Globus pallidus (tissue), 1 donor: ENCODE data around the gene CLDN16.

Experiments used
- DNase-seq: peaks from one replicate; pipeline ENCODE4 v3.0.0-alpha.2; 2015; ENCODE audit warnings: low spot score

The CLDN16 gene

DNA sequence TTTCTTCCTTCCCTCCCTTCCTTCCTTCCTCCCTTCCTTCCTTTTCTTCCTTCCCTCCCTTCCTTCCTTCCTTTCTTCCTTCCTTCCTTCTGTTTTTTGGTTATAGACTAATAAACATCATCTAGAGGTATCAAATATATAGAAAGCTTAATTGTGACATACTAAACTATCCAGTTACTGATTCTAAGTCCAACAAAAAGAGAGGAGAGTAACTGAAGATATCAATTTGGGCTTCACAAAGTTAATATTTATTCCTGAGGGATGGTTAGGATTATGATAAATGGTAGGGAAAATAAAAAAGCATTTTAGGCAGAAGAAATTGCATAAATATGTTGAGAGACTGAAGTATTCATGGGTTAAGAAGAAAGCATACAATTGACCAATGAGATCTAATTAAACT, 7.8 kb upstream of the CLDN16 start:
- no peak for DNase-seq

DNA sequence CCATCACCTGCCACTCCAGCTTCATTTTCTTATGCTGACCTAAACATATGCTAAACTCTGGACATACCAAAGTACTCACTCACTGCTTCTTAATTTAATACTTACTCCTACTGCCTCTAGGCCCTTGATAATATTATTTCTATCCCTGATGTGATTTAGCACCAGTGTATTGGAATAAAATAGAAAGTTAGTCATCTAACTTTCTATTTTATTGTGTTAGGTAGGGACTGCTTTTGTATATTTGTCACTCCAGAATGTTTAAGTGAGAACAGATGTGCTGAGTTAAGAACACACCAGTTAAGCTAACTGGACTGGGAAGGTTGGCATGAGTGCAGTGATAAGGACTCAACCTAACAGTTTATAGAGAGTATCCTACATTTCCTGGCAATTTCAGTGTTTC, 6.5 kb upstream of the CLDN16 start:
- DNase-seq, result no peak

DNA sequence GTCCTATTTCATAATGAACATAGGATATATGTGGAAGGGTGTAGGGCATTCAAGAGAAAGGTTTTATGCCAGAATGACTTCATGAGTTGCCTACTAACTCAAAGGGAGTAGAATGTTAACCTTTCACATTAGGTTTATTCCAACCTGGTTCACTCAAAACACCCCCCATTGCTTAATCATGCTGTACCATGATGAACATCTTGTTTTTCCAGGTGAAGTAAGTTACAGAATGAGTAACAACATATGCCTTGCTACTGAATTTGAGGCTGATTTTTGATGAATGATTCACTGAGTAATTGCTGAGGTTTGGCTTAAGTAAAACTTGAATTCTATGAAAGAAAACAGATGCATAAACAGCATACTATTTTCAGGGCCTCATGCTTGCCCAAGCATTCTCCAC, 5.9 kb upstream of the CLDN16 start:
- DNase-seq, result no peak

DNA sequence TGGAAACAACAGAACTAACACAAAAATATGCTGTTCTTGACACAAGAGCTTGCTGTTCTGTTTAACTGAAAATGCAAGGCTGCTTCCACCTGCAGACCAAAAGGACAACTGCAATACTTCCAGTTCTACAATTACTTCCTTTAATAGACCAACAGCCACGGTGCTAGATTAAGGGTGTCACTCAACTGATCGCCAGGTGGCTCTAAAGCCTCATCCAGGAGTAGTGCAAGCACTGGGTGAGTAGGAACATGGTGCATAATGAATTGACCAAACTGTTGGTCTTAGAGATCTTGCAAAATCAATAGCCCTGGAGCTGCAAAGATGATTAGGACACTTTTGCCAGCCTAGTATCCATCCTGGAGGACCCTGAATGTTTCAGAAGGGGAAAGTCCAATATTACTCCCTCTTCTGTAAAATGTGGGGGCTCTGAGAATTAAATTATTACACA, 3.6 kb upstream of the CLDN16 start:
- DNase-seq, result peak; percentile 12

DNA sequence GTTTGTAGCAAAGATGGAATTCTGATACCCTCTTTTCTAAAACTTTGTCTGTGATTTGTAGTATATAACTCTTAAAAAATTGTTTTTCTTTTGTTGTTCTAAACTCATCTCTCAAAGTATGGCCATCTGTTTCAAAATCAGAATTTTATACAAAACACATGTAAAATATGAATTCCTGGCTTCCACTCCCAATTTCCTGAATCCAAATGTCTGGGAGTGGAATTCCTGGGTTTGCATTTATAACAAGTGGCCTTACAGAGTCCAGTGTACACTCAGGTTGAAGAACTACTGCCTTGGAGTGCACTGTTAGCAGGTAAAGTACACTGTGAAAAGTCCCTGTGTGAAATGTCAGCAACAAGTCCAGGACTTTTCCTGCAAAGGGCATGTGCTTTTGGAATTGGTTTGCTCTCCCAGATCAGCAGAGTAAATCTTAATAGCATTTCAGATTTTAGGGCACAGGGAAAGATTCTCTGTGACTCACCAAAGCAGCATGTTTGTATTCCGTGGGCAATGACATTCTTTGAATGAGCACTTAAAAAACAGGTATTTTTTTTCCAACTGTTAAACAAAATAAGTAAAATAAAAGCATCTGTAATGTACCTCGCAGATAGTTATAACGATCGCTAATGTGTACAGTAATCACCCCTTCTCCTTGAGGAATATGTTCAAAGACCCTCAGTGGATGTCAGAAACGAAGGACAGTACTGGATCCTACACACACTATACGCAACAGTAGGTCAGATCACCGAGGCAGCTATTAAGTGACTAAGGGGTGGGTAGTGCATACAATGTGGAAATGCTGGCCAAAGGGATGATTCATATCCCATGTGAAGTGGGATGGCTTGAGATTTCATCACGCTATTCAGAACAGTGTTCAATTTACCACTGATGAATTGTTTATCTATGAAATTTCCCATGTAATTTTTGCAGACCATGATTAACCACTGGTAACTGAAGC, 2.0 kb upstream of the CLDN16 start:
- no peak for DNase-seq

DNA sequence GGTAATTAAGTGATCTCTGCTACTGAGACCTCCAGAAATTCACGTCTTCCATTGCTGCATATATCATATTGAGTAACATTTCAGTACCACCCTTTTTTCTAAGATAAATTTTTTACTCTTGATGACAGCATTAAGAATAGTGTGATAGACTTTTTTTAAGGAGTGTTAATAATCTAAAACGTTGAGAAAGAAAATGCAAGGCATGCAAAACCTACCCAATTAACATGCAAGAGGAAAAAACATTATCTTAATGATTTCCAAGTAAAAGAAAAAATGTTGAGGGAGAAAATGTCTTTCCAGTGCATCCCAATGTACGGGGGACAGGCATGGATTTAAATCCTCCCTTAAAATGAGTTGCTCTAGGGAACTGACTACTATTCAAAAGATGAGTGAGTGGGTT, 740 bp downstream of the CLDN16 start:
- no peak for DNase-seq

DNA sequence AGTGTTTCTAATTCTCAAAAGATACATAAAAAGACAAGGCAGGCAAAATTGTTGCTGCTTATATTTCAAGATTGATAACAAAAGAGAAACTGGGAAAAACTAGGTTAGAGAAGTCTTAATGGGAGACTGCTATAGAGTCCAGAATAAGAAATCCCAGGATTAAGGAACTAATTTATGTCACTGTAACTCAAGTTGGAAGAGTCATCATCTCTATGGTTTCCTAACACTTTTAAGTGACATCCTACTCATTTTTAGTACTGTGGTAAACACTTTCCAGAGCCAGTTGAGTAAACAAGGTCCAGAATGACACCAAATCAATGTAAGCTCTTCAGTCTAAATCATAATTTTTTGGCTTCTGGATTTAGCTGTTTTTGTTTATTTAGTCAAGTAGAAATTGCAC, 8.0 kb downstream of the CLDN16 start:
- DNase-seq, result no peak

DNA sequence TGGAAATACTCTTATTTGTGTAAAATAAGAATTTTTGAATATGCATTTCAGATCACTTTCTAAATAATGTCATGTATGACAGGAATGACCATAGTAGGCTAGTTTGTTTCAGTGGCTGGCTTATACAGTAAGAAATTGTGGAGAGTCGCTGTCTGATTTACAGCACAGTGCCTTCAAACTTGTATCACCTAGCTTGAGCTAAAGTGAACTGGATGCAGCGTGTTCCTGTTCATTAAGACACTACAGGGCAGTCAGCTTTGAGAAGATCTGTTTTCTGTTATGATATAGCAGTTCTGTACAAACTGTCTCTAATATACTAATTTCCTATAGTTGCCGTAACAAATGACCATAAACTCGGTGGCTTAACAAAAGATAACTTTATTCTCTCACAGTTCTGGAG, 9.9 kb downstream of the CLDN16 start:
- no peak for DNase-seq

DNA sequence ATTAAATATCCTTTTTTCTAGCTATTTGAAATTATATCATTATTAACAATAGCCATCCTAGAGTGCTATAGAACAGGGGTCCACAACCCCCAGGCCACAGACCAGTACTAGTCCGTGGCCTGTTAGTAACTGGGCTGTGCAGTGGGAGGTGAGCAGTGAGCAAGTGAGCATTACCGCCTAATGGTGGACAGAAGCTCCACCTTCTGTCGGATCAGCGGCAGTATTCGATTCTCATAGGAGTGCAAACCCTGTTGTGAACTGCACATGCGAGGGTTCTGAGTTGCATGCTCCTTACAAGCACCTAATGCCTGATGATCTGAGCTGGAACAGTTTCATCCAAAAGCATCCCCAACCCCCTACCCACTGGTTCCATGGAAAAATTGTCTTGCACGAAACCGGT, 11.7 kb downstream of the CLDN16 start:
- DNase-seq, result no peak

DNA sequence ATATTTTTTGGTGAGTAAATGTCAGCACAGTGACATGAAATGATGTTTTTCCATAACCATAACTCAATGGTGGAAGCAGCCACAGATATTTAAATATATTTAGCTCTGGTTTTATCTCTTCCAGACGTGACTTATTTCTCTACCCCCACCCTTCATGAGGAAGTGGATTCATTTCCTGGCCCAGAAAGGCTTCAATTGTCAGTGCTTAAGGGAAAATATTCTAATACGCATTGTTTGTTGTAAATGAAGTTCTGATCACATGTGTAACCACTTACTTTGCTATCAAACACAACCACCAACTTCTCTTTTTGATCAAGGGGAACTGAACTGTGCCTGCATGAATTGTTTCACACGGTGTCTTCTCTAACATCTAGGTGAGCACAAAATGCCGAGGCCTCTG, 14.0 kb downstream of the CLDN16 start:
- no peak for DNase-seq

DNA sequence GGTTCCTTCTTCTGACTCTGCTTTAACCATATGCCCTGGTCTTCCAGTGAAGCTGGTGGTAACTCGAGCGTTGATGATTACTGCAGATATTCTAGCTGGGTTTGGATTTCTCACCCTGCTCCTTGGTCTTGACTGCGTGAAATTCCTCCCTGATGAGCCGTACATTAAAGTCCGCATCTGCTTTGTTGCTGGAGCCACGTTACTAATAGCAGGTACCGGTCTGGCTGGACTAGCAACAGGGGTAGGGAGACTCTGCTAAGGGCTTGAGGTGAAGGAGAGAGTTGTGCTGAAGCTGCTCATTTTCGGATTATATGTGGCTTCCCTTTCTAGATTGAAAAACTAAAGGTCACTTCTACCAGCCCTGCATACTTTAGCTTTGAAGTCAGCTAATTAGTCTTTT, 16.8 kb downstream of the CLDN16 start:
- no peak for DNase-seq

DNA sequence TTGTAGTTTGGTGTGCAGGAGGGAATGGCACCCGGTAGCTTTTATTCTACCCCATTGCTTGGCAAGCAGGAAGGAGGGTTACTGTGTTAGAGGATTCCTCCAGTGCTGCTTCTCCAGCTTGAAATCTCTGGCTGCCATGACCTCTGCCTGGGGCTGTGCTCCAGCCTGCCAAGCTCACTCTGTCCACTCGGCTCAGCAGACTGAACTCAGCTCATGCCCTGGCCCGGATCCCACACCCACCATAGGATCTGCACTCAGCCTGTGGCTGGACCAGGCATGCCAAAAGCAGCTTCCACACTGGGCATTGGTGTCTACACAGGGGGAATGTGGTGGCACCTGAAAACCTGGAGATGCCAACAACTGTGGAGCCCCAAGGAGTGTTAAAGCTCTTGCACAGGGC, 26.3 kb downstream of the CLDN16 start:
- DNase-seq, result no peak

DNA sequence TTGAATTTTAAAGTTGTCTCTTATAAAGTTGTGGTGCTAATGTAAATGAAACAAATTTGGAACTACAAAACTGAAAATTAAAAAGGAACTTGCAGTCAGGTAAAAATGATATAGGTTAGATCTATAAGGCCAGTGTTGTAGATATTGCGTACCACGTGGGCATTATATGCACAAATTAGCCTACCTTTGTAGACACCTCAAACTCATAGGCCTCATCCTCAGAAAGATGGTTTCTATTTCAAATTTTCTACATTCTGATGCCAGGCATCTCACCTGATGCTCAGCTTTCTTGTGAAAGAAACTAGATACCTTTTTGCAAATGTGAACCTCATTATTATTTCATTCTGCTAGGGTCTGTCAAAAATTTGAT, 36.1 kb downstream of the CLDN16 start:
- DNase-seq, result no peak

DNA sequence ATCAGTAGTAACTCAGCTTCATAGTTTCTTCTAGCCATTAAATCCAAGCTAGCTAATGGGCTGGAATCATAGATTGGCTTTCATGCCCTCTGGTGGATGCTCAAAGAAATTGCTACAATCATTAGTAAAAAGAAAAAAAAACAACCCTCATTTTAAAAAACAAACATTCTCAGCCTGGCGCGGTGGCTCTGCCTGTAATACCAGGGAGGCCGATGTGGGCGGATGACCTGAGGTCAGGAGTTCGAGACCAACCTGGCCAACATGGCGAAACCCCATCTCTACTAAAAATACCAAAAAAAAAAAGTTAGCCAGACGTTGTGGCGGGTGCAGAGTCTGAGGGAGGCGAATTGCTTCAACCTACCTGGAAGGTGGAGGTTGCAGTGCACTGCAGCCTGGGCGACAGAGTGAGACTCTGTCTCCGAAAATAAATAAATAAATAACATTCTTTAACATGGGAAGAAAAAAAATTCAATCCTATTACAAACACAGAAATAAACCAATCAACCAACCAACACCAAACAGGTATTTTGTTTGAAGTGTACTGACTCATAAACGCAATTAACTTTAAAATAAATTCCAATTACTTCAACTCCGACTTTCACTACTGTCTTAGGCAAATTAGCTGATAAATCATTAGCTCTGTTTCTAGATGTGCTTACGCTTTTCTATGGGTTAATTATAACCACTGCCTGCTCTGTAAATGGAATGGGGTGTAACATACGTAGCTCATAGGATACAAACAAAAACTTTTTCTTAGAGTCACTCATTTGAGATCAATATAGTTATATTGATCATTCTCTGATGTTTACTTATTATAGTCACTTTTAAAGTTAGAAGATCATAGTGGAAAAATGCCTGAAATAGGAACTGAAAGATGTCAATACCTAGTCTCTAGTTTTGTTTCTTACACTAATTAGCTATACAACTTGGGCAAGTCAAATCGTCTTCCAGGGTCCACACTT, 36.8 kb downstream of the CLDN16 start:
- DNase-seq, result peak; percentile 63

DNA sequence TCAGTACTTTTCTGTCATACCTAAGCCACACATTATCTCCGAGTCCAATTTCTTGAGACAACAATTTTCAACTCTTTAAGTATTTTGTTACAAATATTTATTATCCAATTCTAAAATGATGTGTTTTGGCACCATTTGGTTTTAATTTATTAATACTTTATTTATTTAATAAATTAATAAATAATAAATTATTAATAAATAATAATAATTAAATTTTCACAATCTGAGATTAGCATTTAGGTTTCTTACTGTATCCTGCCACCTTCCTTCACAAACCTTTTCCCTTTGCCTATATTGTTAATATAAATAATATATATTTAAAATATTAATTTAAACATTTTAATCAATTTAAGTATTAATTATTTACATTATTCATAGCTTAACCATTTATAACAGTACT, 37.9 kb downstream of the CLDN16 start:
- DNase-seq, result no peak

DNA sequence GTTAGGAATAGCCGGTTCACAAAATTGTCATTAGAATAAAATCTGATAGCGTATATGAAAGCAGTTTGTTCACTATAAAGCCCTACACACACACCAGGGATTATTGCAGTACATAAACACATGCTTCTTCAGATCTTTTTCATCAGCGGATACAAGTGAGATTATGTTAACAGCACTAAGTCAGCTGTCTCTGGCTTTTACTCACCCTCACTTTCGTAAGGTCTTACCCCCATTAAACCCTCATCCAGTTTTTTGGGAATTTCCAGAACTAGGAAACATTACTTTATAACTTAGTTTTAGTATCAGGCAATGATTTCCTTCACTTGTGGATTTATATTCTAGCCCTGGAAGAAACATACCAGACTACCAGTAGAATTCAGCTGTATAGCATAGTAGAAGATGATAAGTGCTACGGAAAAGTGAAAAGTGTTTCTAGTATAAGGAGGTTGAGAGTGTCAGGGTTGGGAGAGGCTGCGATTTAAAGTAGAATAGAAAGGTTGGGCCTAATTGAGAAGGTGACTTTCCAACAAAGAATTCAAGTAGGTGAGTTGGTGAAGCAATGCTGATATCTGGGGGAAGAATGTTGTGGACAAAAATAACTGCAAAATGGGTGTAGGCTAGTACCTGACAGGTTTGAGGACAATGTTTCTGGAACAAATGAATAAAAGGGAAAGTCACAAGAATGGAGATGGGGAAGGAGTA, 39.0 kb downstream of the CLDN16 start:
- no peak for DNase-seq

DNA sequence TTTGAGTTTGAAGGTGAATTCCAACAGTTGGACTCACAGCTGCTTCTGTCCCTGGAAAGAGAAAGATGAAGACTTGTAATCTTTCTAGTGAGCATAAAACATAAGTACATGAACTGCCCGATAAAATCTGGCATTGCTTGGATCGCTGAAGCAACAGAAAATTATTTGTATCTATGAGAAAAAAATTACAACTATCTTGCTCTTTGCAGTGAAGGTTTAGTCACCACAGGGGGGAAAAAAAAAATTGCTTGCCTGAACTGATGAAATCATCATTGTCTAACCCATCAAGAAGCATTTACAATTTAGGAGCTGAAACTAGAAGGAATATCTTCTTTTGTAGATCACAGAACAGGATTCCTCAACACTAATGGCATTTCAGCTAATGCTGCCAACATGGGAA, 41.7 kb downstream of the CLDN16 start:
- no peak for DNase-seq

DNA sequence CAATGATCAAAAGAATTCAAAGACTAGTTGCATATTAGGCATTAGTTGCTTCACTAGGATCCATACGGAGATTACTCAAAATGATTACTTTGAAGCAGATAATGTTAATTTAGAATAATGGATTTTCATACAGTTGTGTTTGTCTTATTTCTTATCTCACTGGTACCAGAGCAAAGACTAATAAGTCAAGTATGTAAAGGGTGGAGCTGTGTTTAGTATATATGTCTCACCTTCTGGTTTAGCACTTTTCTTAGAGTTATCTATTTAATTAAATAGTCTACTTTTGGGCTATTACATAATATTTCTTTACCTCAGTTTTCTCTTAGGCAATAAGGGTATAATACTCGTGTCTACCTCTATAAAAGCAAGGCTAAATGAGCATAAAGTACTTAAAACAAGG, 42.9 kb downstream of the CLDN16 start:
- DNase-seq, result no peak

DNA sequence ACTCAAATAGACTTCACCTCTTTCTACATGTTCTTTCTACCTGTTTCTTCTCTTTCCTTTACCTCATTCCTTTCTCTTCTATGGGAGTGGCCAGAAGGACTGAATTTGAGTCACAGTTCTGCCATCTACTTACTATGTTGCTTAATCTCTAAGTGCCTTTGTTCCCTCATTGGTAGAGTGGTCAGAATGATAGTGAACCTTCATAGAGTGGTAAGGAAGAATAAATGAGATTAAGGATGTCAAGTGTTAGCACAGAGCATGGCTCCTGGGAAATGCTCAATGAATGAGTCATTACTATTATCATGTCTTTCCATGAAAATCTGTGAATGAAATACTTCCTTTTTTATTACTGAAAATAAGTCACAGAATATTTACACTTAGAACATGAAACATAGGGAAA, 44.3 kb downstream of the CLDN16 start:
- no peak for DNase-seq

DNA sequence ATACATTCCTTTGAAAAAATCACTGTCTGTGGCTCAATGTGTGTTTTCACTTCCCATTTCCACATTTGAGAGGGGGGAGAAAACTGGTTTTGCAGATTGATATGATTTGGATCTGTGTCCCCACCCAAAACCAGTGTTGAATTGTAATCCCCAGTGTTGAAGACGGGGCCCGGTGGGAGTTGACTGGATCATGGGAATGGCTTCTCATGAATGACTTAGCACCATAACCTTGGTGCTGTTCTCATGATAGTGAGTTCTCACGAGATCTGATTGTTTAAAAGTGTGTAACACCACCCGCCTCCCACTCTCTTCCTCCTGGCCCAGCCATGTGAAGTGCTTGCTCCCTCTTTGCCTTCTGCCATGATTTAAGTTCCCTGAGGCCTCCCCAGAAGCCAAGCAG, 45.7 kb downstream of the CLDN16 start:
- DNase-seq, result no peak

DNA sequence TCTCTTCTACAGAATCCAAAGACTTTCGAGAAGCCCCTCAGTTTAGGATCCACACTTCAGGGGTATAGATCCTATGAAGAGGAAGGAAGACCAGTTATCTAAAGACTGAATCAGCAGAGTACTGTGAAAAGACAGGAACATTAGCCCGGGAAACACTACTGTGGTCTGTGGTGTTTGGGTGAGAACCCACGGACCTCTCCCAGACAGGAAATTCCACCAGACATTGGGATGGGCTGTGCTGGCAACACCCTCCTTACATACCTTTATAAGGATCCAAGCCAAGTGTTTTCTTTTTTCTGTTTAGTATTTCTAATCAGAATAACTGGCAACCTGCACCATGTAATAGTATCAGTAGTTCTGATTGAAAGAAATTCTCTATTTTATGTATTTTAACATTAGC, 47.7 kb downstream of the CLDN16 start:
- no peak for DNase-seq

DNA sequence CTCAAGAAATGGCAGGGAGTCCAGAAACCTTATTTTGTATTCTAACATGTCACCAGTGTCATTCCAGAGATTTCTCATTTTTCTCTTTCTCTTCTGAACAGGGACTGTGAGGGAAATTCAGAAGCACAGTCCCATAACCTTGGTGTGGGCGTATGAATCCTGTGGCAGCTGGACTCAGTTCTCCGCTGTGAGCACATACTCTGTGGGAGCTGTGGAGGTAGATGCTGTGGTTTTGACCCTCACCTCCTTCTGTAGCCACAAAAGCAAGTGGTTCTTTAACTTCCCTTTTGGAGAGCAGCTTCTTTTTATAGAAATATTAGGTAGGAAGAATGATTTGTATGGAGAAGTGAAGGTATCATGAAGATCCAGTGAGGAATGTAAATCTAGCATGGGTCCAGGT, 48.4 kb downstream of the CLDN16 start:
- no peak for DNase-seq
